ENCODE results near the gene PTPRR. TPM values are rescaled to one million over a fixed set of nuclear protein-coding genes. Genes with fewer than 3 reads are reported as not detected.

PTPRR gene
- polyA plus RNA-seq, 1 of the 3 experiments (the other 2 are of a cell fraction) = 1.4 TPM

- Histone ChIP-seq H2AFZ (ENCODE audit: low read depth) (no peak overlapping the region), H3K4me3 (ENCODE audit: low read depth in 2 of 2, low read length in 1 of 2) (no peak overlapping the region), H3K27ac (ENCODE audit: low read depth in 2 of 2, low read length in 1 of 2) (peak overlapping the region in 1 of 2 experiments; percentile 12; a peak in 1 of 4 replicates), H3K9me2 (no peaks in the 10 kb centered on the region), H3K27me3 (ENCODE audit: insufficient read depth) (no peaks in the 10 kb centered on the region), H4K20me1 (ENCODE audit: insufficient read depth) (no peaks in the 10 kb centered on the region), H3K79me2 (ENCODE audit: insufficient read depth) (no peaks in the 10 kb centered on the region), H3K9ac (no peak overlapping the region), H3K9me3 (no peaks in the 10 kb centered on the region), H3K4me2 (no peak overlapping the region), H3F3A (replicated peaks; ENCODE audit: insufficient read depth) (peaks cover 17% of the 10 kb centered on the region), H3K4me1 (ENCODE audit: control insufficient read depth in 1 of 2, insufficient read depth in 2 of 2, low read depth in 1 of 2, low read length in 1 of 2) (peaks cover 0 to 27% of the 10 kb centered on the region in 2 experiments; a peak in 3 of 4 replicates), H3K36me3 (replicated peaks in 1 of 2; ENCODE audit: control insufficient read depth in 1 of 2, insufficient read depth in 2 of 2, low read length in 1 of 2) (no peaks in the 10 kb centered on the region)
- CTCF ChIA-PET = no interaction called here
- no peak for DNase-seq
- POLR2A ChIA-PET = no interaction called here
- TF ChIP-seq JUND (IDR thresholded peaks at IDR 0.05) (0 out of 2 replicates have a peak, but pooled peaks have one; percentile 7), TCF12 (IDR thresholded peaks at IDR 0.05) (0 out of 2 replicates have a peak, but pooled peaks have one; percentile 29), POLR2AphosphoS5 (IDR thresholded peaks at IDR 0.05; ENCODE audit: low read depth, low read length) (no peak), NFIC (IDR thresholded peaks at IDR 0.05; ENCODE audit: borderline replicate concordance) (no peak; the same call in 1 of the 2 replicates)
- TF ChIP-seq, protein P1, sequence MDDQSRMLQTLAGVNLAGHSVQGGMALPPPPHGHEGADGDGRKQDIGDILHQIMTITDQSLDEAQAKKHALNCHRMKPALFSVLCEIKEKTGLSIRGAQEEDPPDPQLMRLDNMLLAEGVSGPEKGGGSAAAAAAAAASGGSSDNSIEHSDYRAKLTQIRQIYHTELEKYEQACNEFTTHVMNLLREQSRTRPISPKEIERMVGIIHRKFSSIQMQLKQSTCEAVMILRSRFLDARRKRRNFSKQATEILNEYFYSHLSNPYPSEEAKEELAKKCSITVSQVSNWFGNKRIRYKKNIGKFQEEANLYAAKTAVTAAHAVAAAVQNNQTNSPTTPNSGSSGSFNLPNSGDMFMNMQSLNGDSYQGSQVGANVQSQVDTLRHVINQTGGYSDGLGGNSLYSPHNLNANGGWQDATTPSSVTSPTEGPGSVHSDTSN (IDR thresholded peaks at IDR 0.05) = peak; percentile 35
- 73% methylated on average over 1 of the region's 1 CpG for WGBS (ENCODE audit: low lambda C conversion rate)
Measured at GRCh38 chr12:70652451-70652850, 268.1 kb downstream of the PTPRR start.

- Histone ChIP-seq H2AFZ (ENCODE audit: low read depth) (0 out of 2 replicates have a peak overlapping the region, but pooled peaks have one; percentile 30), H4K20me1 (ENCODE audit: insufficient read depth) (no peaks in the 10 kb centered on the region), H3K9me3 (no peaks in the 10 kb centered on the region), H3K4me1 (ENCODE audit: control insufficient read depth in 1 of 2, insufficient read depth in 2 of 2, low read depth in 1 of 2, low read length in 1 of 2) (peaks cover 0 to 50% of the 10 kb centered on the region in 2 experiments; a peak in 3 of 4 replicates), H3K4me2 (peak overlapping the region; percentile 47), H3K9me2 (no peaks in the 10 kb centered on the region), H3F3A (replicated peaks; ENCODE audit: insufficient read depth) (peaks cover 42% of the 10 kb centered on the region), H3K27ac (ENCODE audit: low read depth in 2 of 2, low read length in 1 of 2) (peak overlapping the region; percentile 88 to 98; a peak in 3 of 4 replicates), H3K9ac (peak overlapping the region; percentile 69), H3K36me3 (replicated peaks in 1 of 2; ENCODE audit: control insufficient read depth in 1 of 2, insufficient read depth in 2 of 2, low read length in 1 of 2) (no peaks in the 10 kb centered on the region), H3K4me3 (ENCODE audit: low read depth in 2 of 2, low read length in 1 of 2) (no peak overlapping the region), H3K79me2 (ENCODE audit: insufficient read depth) (no peaks in the 10 kb centered on the region), H3K27me3 (ENCODE audit: insufficient read depth) (no peaks in the 10 kb centered on the region)
- ChIA-PET CTCF (interaction anchor here (1.4 kb wide), 1 partner anchor 71 kb away, joined by 3 read pairs; no protein-coding TSS in a partner anchor), POLR2A (no interaction called here)
- DNase-seq = no peak
- whole genome bisulfite sequencing (ENCODE audit: low lambda C conversion rate) = 14% methylated on average over 2 of the region's 2 CpGs
- TF ChIP-seq TEAD4 (IDR thresholded peaks at IDR 0.05; ENCODE audit: borderline replicate concordance, insufficient read depth) = peak; percentile 71; the same call in 1 of the 2 replicates
- TF ChIP-seq TCF12 (IDR thresholded peaks at IDR 0.05) = peak; percentile 83
- TF ChIP-seq, protein P1 (IDR thresholded peaks at IDR 0.05) = peak; percentile 64
- TF ChIP-seq, protein P2, sequence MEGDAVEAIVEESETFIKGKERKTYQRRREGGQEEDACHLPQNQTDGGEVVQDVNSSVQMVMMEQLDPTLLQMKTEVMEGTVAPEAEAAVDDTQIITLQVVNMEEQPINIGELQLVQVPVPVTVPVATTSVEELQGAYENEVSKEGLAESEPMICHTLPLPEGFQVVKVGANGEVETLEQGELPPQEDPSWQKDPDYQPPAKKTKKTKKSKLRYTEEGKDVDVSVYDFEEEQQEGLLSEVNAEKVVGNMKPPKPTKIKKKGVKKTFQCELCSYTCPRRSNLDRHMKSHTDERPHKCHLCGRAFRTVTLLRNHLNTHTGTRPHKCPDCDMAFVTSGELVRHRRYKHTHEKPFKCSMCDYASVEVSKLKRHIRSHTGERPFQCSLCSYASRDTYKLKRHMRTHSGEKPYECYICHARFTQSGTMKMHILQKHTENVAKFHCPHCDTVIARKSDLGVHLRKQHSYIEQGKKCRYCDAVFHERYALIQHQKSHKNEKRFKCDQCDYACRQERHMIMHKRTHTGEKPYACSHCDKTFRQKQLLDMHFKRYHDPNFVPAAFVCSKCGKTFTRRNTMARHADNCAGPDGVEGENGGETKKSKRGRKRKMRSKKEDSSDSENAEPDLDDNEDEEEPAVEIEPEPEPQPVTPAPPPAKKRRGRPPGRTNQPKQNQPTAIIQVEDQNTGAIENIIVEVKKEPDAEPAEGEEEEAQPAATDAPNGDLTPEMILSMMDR (IDR thresholded peaks at IDR 0.05) = no peak
- TF ChIP-seq SIN3A (IDR thresholded peaks at IDR 0.05; ENCODE audit: borderline replicate concordance, low read depth, low read length) = no peak
- peak; percentile 69 for TF ChIP-seq JUND (IDR thresholded peaks at IDR 0.05)
- TF ChIP-seq FOXM1 (IDR thresholded peaks at IDR 0.05; ENCODE audit: low read depth) = no peak
- TF ChIP-seq FOSL2 (IDR thresholded peaks at IDR 0.05; ENCODE audit: borderline replicate concordance, low read depth) = peak; percentile 35; the same call in 1 of the 2 replicates
- no peak for TF ChIP-seq SMC3 (IDR thresholded peaks at IDR 0.05; ENCODE audit: low read depth, low read length)
- no peak for TF ChIP-seq RCOR1 (IDR thresholded peaks at IDR 0.05; ENCODE audit: low read length)
- no peak for TF ChIP-seq NRF1 (IDR thresholded peaks at IDR 0.05; ENCODE audit: low read depth, low read length)
- TF ChIP-seq, protein P3, sequence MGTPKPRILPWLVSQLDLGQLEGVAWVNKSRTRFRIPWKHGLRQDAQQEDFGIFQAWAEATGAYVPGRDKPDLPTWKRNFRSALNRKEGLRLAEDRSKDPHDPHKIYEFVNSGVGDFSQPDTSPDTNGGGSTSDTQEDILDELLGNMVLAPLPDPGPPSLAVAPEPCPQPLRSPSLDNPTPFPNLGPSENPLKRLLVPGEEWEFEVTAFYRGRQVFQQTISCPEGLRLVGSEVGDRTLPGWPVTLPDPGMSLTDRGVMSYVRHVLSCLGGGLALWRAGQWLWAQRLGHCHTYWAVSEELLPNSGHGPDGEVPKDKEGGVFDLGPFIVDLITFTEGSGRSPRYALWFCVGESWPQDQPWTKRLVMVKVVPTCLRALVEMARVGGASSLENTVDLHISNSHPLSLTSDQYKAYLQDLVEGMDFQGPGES (IDR thresholded peaks at IDR 0.05; ENCODE audit: low read depth, low read length) = no peak
- TF ChIP-seq FOXJ3 (CRISPR knock-in tag; IDR thresholded peaks at IDR 0.05) = no peak
- no peak for TF ChIP-seq MXI1 (IDR thresholded peaks at IDR 0.05; ENCODE audit: low read depth, low read length)
- TF ChIP-seq RXRA (IDR thresholded peaks at IDR 0.05; ENCODE audit: borderline replicate concordance, low read depth) = peak; percentile 77
- peak in 1 of 2 experiments; percentile 86; a peak in 3 of 4 replicates for TF ChIP-seq EP300 (IDR thresholded peaks at IDR 0.05; ENCODE audit: borderline replicate concordance in 1 of 2, low read depth in 1 of 2, low read length in 1 of 2)
- TF ChIP-seq USF1 (IDR thresholded peaks at IDR 0.05; ENCODE audit: borderline replicate concordance, low read depth) = no peak
- TF ChIP-seq ELF1 (IDR thresholded peaks at IDR 0.05) = no peak
- TF ChIP-seq EZH2phosphoT487 (IDR thresholded peaks at IDR 0.05; ENCODE audit: borderline replicate concordance, low read depth) = no peak
- peak; percentile 64; the same call in 1 of the 2 replicates for TF ChIP-seq POLR2AphosphoS5 (IDR thresholded peaks at IDR 0.05; ENCODE audit: low read depth, low read length)
- peak; percentile 95 for TF ChIP-seq NFIC (IDR thresholded peaks at IDR 0.05; ENCODE audit: borderline replicate concordance)
Measured at GRCh38 chr12:70648831-70649230, 271.7 kb downstream of the PTPRR start.
